ENCODE measurements around the gene COA1.

COA1 gene

GRCh38 chr7:43686991-43687390 is 42.3 kb downstream of the COA1 start:
- H2AFZ ChIP-seq: no peak overlapping the region
- peaks cover 6% of the 10 kb centered on the region for H3K4me1 ChIP-seq
- no peak overlapping the region for H3K4me3 ChIP-seq (ENCODE audit: low read depth, low read length)
- peaks cover 43% of the 10 kb centered on the region for H3K79me2 ChIP-seq
- no peaks in the 10 kb centered on the region for H3K36me3 ChIP-seq (ENCODE audit: control insufficient read depth, insufficient read depth, low read length)
- H3K4me2 ChIP-seq (ENCODE audit: low read length): no peak overlapping the region
- H3K27me3 ChIP-seq (ENCODE audit: control insufficient read depth, insufficient read depth, low read length): no peaks in the 10 kb centered on the region
- no peaks in the 10 kb centered on the region for H3K9me3 ChIP-seq (ENCODE audit: control insufficient read depth, low read length)
- no peak overlapping the region for H3K9ac ChIP-seq
- no peak for TF ChIP-seq CTCF (IDR thresholded peaks at IDR 0.05)
- no peak overlapping the region for H3K27ac ChIP-seq

DNA sequence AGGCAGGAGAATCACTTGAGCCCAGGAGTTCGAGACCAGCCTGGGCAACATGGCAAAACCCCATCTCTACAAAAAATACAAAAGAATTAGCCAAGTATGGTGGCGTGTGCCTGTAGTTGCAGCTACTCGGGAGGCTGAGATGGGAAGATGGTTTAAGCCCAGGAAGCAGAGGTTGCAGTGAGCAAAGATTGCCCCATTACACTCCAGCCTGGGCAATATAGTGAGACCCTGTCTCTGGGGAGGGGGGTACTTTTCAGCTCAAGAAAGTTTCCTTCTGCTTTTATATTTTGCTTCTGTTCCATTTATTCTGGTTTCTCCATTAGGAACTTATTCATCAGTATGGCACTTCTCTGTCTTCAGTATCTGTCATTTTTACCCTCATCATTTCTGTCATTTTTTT is 48.6 kb downstream of the COA1 start:
- no peak overlapping the region for H2AFZ ChIP-seq
- H3K4me2 ChIP-seq (ENCODE audit: low read length): no peak overlapping the region
- no peaks in the 10 kb centered on the region for H3K36me3 ChIP-seq (ENCODE audit: control insufficient read depth, insufficient read depth, low read length)
- no peaks in the 10 kb centered on the region for H3K9me3 ChIP-seq (ENCODE audit: control insufficient read depth, low read length)
- H3K4me3 ChIP-seq (ENCODE audit: low read depth, low read length): no peak overlapping the region
- no peak overlapping the region for H3K9ac ChIP-seq
- no peak overlapping the region for H3K27ac ChIP-seq
- no peak for TF ChIP-seq CTCF (IDR thresholded peaks at IDR 0.05)
- H3K27me3 ChIP-seq (ENCODE audit: control insufficient read depth, insufficient read depth, low read length): no peaks in the 10 kb centered on the region
- peaks cover 6% of the 10 kb centered on the region for H3K4me1 ChIP-seq
- H3K79me2 ChIP-seq: peaks cover 19% of the 10 kb centered on the region

DNA sequence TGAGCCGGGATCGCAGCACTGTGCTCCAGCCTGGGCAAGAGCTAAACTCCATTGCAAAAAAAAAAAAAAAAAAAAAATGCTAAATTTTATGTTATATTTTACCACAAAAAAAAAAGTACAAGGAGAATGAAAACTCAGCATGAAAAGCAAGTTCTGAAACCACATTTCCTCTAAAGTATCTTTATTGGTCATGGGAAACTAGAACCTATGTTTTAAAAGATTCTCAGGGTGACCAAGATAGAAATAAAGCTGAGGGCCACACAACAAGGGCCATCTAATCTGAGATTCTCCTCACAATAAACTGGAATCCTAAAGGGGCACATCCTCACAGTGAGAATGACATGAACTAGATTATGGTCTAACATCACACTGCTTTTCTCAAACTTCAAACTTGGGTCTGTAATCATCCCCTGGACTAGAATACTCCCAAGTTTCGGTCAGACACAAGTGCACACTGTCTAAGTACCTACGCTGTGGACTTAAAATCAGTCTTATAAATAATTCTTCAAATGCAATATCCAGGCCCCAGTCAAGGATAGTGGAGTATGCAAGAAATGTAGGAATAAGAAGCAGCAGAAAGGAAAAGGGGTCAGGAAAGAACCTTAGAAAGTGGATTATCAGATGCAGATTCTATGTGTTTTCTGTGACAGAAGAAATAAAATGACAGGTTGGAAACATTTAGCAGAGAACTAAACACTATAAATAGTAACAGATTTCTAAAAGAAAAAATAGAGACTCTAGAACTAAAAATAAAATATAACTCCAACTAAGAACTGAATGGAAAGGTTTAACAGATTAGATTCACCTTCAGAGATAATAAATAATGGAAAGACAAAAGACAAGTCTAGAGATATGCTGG is 49.9 kb downstream of the COA1 start:
- Histone ChIP-seq H3K9ac (no peak overlapping the region), H3K4me2 (ENCODE audit: low read length) (no peak overlapping the region), H3K27me3 (ENCODE audit: control insufficient read depth, insufficient read depth, low read length) (no peaks in the 10 kb centered on the region), H3K27ac (no peak overlapping the region), H3K36me3 (ENCODE audit: control insufficient read depth, insufficient read depth, low read length) (no peaks in the 10 kb centered on the region), H3K9me3 (ENCODE audit: control insufficient read depth, low read length) (no peaks in the 10 kb centered on the region), H2AFZ (no peak overlapping the region), H3K79me2 (peaks cover 14% of the 10 kb centered on the region), H3K4me1 (peaks cover 4% of the 10 kb centered on the region), H3K4me3 (ENCODE audit: low read depth, low read length) (no peak overlapping the region)
- no peak for TF ChIP-seq CTCF (IDR thresholded peaks at IDR 0.05)

GRCh38 chr7:43678315-43678714 is 51.0 kb downstream of the COA1 start:
- Histone ChIP-seq H2AFZ (no peak overlapping the region), H3K4me1 (peaks cover 8% of the 10 kb centered on the region), H3K9me3 (ENCODE audit: control insufficient read depth, low read length) (no peaks in the 10 kb centered on the region), H3K9ac (no peak overlapping the region), H3K79me2 (peaks cover 12% of the 10 kb centered on the region), H3K27me3 (ENCODE audit: control insufficient read depth, insufficient read depth, low read length) (no peaks in the 10 kb centered on the region), H3K4me3 (ENCODE audit: low read depth, low read length) (no peak overlapping the region), H3K36me3 (ENCODE audit: control insufficient read depth, insufficient read depth, low read length) (no peaks in the 10 kb centered on the region), H3K4me2 (ENCODE audit: low read length) (no peak overlapping the region), H3K27ac (no peak overlapping the region)
- TF ChIP-seq CTCF (IDR thresholded peaks at IDR 0.05): no peak

- H3K9me3 ChIP-seq (ENCODE audit: control insufficient read depth, low read length): no peaks in the 10 kb centered on the region
- H3K9ac ChIP-seq: no peak overlapping the region
- H3K27me3 ChIP-seq (ENCODE audit: control insufficient read depth, insufficient read depth, low read length): no peaks in the 10 kb centered on the region
- peaks cover 8% of the 10 kb centered on the region for H3K4me1 ChIP-seq
- H3K36me3 ChIP-seq (ENCODE audit: control insufficient read depth, insufficient read depth, low read length): no peaks in the 10 kb centered on the region
- H3K4me3 ChIP-seq (ENCODE audit: low read depth, low read length): no peak overlapping the region
- no peak overlapping the region for H3K4me2 ChIP-seq (ENCODE audit: low read length)
- peaks cover 11% of the 10 kb centered on the region for H3K79me2 ChIP-seq
- H2AFZ ChIP-seq: no peak overlapping the region
- no peak overlapping the region for H3K27ac ChIP-seq
- no peak for TF ChIP-seq CTCF (IDR thresholded peaks at IDR 0.05)
Observed at GRCh38 chr7:43677864-43678263, 51.5 kb downstream of the COA1 start.

All from parathyroid adenoma (tissue), 2 donors.